ENCODE measurements around the gene BRMS1L.

DNA sequence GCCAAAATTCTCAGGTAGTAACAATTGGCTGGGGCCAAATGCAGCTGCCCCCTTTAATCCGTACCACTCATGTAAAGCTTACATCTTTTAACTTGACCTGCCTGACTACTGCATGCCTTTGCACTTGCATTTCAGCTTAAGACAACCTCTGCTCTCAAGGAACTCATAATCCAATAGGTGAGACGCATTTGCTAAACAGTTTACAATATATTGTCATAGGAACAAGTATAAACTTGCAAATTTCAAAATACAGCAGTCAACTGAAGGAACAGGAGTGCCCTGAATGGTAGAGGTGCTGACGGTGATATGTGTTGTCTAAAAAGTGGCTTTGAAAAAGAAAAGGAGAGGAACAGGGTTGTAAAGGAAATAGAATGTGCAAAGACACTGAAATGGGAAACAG lies 3.6 kb upstream of the BRMS1L start:
- TF ChIP-seq, protein P1, sequence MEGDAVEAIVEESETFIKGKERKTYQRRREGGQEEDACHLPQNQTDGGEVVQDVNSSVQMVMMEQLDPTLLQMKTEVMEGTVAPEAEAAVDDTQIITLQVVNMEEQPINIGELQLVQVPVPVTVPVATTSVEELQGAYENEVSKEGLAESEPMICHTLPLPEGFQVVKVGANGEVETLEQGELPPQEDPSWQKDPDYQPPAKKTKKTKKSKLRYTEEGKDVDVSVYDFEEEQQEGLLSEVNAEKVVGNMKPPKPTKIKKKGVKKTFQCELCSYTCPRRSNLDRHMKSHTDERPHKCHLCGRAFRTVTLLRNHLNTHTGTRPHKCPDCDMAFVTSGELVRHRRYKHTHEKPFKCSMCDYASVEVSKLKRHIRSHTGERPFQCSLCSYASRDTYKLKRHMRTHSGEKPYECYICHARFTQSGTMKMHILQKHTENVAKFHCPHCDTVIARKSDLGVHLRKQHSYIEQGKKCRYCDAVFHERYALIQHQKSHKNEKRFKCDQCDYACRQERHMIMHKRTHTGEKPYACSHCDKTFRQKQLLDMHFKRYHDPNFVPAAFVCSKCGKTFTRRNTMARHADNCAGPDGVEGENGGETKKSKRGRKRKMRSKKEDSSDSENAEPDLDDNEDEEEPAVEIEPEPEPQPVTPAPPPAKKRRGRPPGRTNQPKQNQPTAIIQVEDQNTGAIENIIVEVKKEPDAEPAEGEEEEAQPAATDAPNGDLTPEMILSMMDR (IDR thresholded peaks at IDR 0.05) = no peak
- TF ChIP-seq POLR2A (IDR thresholded peaks at IDR 0.05) = no peak

Measured in right lobe of liver (tissue), 4 donors.